Cardiac fibroblast (primary cell): ENCODE data around the gene TTC28.
A peak's percentile ranks its signal among the peaks of the same experiment; 100 is the strongest.

Experiments used
- DNase-seq, 2 donors: peaks; one replicate each; pipeline versions ENCODE4 v3.0.0 to v3.0.0-alpha.2; 2010; ENCODE audit warnings: low read depth in 2 of 2
- H3K4me3 ChIP-seq, 2 donors: replicated peaks in 1 of 2; 1 replicate in 1 of 2; 2 replicates in 1 of 2; pipeline ENCODE4 v1.5.1; 2011; ENCODE audit warnings: low read depth in 2 of 2, low read length in 2 of 2, mild to moderate bottlenecking in 2 of 2, moderate library complexity in 1 of 2
- CTCF ChIP-seq: IDR thresholded peaks from one replicate; pipeline ENCODE4 v1.5.1; 2011; ENCODE audit warnings: low read depth, mild to moderate bottlenecking, low read length, inconsistent platforms

The TTC28 gene

GRCh38 chr22:28027453-28028448 is 651.9 kb downstream of the TTC28 start:
- TF ChIP-seq CTCF = no peak
- no peak overlapping the region for H3K4me3 ChIP-seq
- peak in 1 of 2 donors; percentile 21 for DNase-seq

- no peak for DNase-seq
- no peak overlapping the region for H3K4me3 ChIP-seq
- no peak for TF ChIP-seq CTCF
These were observed 653.6 kb downstream of the TTC28 start for GRCh38 chr22:28025866-28026575.

GRCh38 chr22:28025333-28025732 is 654.3 kb downstream of the TTC28 start:
- H3K4me3 ChIP-seq = no peak overlapping the region
- TF ChIP-seq CTCF = no peak
- DNase-seq = no peak

- DNase-seq = no peak
- no peak overlapping the region for H3K4me3 ChIP-seq
- TF ChIP-seq CTCF = no peak
These were observed 655.2 kb downstream of the TTC28 start for GRCh38 chr22:28024422-28024888.

GRCh38 chr22:28023774-28024173 is 655.9 kb downstream of the TTC28 start:
- no peak for TF ChIP-seq CTCF
- DNase-seq = no peak
- H3K4me3 ChIP-seq = no peak overlapping the region

GRCh38 chr22:28023036-28023435 is 656.6 kb downstream of the TTC28 start:
- no peak for DNase-seq
- TF ChIP-seq CTCF = no peak
- no peak overlapping the region for H3K4me3 ChIP-seq
